ENCODE data around the gene ZNF768. TPM values are rescaled to one million over a fixed set of nuclear protein-coding genes. Genes with fewer than 3 reads are reported as not detected.

Gene ZNF768
- total and polyA plus RNA-seq, 4 donors: 22.3 to 40.2 (median 26.4) TPM

DNA sequence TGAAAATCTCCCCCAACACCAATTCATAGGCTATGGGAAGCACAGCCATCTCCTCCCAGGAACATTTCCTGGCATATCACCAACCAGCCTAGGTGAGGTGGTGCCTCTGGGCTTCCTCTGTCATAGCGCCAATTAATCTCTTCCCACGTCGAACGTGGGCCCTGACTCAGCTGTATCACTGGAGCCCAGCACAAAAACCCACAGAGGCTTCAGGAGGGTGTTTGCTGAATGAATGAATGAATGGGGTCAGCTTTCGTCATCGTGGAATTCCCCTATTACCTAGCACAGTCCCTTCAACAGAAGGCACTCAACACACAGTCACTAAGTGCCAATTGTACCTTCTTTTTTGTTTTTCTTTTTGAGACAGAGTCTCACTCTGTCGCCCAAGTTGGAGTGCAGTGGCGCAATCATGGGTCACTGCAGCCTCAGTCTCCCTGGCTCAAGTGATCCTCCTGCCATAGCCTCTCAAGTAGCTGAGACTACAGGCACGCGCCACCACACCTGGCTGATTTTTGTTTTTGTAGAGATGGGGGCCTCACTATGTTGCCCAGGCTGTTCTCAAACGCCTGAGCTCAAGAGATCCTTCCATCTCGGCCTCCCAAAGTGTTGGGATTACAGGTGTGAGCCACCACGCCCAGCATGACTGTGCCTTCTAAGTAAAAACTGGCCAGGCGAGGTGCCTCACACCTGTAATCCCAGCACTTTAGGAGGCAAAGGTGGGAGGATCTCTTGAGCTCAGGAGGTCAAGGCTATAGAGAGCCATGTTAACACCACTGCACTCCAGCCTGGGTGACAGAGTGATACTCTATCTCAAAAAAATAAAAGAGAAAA lies 41.0 kb upstream of the ZNF768 start:
- intact Hi-C loops (cut with DNase I): no loop called here
- Histone ChIP-seq H3K27me3 (ENCODE audit: control insufficient read depth in 1 of 2, insufficient read depth in 2 of 2, low read length in 1 of 2) (no peaks in the 10 kb centered on the region), H3K4me1 (ENCODE audit: control insufficient read depth in 1 of 2, insufficient read depth in 2 of 2, low read length in 2 of 2) (no peaks in the 10 kb centered on the region), H3K9me3 (ENCODE audit: control insufficient read depth, low read length) (no peaks in the 10 kb centered on the region), H3K36me3 (ENCODE audit: control insufficient read depth in 1 of 2, insufficient read depth in 2 of 2, low read length in 1 of 2) (no peaks in the 10 kb centered on the region), H3K27ac (ENCODE audit: low read depth in 1 of 2, low read length in 2 of 2) (no peak overlapping the region), H3K4me3 (ENCODE audit: low read length in 2 of 2) (no peak overlapping the region)
- DNase-seq (no peak), ATAC-seq (ENCODE audit: low FRiP score) (no peak)
- WGBS, 2 donors: 86 to 89% methylated on average over 14 of the region's 14 CpGs

DNA sequence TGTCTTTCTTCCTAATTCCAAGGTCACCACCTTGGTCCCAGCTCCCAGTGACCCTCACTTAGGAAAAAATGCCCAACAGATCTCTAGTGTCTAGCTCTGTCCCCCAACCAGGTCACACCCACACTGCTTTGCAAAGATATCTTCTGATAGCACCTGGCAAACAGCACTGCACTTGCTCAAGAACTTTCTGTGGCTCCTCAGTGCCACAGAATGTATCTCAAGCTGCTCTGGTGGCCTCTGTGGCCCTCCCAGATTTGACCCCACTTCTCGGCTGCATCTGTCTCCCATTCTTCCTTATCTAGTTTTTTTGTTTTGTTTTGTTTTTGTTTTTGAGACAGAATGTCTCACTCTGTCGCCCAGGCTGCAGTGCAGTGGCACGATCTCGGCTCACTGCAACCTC lies 40.2 kb upstream of the ZNF768 start:
- no peak overlapping the region for H3K4me3 ChIP-seq (ENCODE audit: low read length in 2 of 2)
- H3K27me3 ChIP-seq (ENCODE audit: control insufficient read depth in 1 of 2, insufficient read depth in 2 of 2, low read length in 1 of 2): no peaks in the 10 kb centered on the region
- whole genome bisulfite sequencing, 2 donors: 78 to 82% methylated on average over 4 of the region's 4 CpGs
- no peaks in the 10 kb centered on the region for H3K36me3 ChIP-seq (ENCODE audit: control insufficient read depth in 1 of 2, insufficient read depth in 2 of 2, low read length in 1 of 2)
- H3K4me1 ChIP-seq (ENCODE audit: control insufficient read depth in 1 of 2, insufficient read depth in 2 of 2, low read length in 2 of 2): no peaks in the 10 kb centered on the region
- no peak for ATAC-seq (ENCODE audit: low FRiP score)
- H3K9me3 ChIP-seq (ENCODE audit: control insufficient read depth, low read length): no peaks in the 10 kb centered on the region
- intact Hi-C loops (cut with DNase I): no loop called here
- H3K27ac ChIP-seq (ENCODE audit: low read depth in 1 of 2, low read length in 2 of 2): no peak overlapping the region
- no peak for DNase-seq

- Histone ChIP-seq H3K27me3 (ENCODE audit: control insufficient read depth in 1 of 2, insufficient read depth in 2 of 2, low read length in 1 of 2) (no peaks in the 10 kb centered on the region), H3K9me3 (ENCODE audit: control insufficient read depth, low read length) (no peaks in the 10 kb centered on the region), H3K4me1 (ENCODE audit: control insufficient read depth in 1 of 2, insufficient read depth in 2 of 2, low read length in 2 of 2) (no peaks in the 10 kb centered on the region), H3K36me3 (ENCODE audit: control insufficient read depth in 1 of 2, insufficient read depth in 2 of 2, low read length in 1 of 2) (no peaks in the 10 kb centered on the region), H3K4me3 (ENCODE audit: low read length in 2 of 2) (no peak overlapping the region), H3K27ac (ENCODE audit: low read depth in 1 of 2, low read length in 2 of 2) (no peak overlapping the region)
- 64 to 75% methylated on average over 8 of the region's 8 CpGs for WGBS, 2 donors
- ATAC-seq (ENCODE audit: low FRiP score) (no peak), DNase-seq (no peak)
- intact Hi-C loops (cut with DNase I): no loop called here
Observed at GRCh38 chr16:30565984-30566383, 39.6 kb upstream of the ZNF768 start.

GRCh38 chr16:30565526-30565925 lies 39.2 kb upstream of the ZNF768 start:
- 53 to 63% methylated on average over 7 of the region's 7 CpGs for WGBS, 2 donors
- H3K36me3 ChIP-seq (ENCODE audit: control insufficient read depth in 1 of 2, insufficient read depth in 2 of 2, low read length in 1 of 2): no peaks in the 10 kb centered on the region
- H3K27ac ChIP-seq (ENCODE audit: low read depth in 1 of 2, low read length in 2 of 2): no peak overlapping the region
- intact Hi-C loops (cut with DNase I): no loop called here
- H3K27me3 ChIP-seq (ENCODE audit: control insufficient read depth in 1 of 2, insufficient read depth in 2 of 2, low read length in 1 of 2): no peaks in the 10 kb centered on the region
- H3K4me3 ChIP-seq (ENCODE audit: low read length in 2 of 2): no peak overlapping the region
- no peak for ATAC-seq (ENCODE audit: low FRiP score)
- H3K4me1 ChIP-seq (ENCODE audit: control insufficient read depth in 1 of 2, insufficient read depth in 2 of 2, low read length in 2 of 2): no peaks in the 10 kb centered on the region
- no peaks in the 10 kb centered on the region for H3K9me3 ChIP-seq (ENCODE audit: control insufficient read depth, low read length)
- DNase-seq: no peak

DNA sequence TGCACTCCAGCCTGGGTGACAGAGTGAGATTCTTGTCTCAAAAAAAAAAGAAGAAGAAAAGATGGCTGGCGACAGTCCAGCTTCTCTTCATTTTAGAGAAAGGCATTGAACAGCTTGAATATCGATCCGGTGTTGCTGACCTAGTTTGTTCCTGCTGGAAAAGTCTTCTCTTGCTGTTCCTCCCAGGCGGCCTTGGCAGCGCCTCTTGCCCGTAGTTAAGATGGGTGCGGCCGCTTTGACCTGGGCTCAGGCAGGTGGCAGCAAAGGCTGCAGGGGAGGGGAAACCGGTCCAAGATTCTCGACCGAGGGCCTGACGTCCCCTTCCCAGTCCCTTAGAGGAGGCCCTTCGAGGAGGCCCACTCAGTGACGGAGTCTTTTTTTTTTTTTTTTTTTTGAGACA lies 35.7 kb upstream of the ZNF768 start:
- WGBS, 2 donors: 95 to 97% methylated on average over 14 of the region's 14 CpGs
- intact Hi-C loops (cut with DNase I): no loop called here

DNA sequence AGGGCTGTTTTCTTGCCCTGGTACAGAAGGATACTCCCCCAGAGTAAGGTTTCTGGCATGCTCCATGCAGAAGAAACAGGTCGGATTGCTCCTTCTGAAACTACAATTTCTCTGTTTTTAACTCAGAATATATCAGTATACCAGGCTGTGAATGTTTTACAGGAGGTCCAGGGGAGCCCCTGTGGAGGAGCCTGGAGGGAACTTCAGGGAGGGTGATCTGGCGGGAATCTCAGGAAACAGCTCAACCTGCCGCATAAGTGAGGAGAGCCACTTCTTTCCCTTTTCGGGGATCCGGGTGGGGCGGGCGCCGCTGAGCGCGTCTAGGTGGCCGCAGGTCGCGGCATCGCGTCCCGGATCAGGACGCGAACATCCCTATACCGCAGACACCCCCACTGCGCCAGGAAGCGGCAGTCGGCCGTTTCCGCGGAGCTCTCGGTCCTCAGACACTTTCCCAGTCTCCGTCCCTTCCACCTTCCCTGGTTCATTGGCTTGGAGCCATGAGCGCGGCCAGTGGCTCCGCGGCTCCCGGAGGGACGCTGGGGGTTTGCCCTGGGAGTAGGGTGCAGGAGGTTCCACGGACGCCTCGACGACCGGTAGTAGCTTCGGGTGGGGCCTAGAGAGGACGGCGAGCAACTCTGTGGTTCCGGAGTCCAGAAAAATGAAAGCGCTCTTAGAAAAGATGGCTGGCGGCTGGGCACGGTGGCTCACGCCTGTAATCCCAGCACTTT lies 34.9 kb upstream of the ZNF768 start:
- Histone ChIP-seq H3K27me3 (ENCODE audit: control insufficient read depth in 1 of 2, insufficient read depth in 2 of 2, low read length in 1 of 2) (no peaks in the 10 kb centered on the region), H3K9me3 (ENCODE audit: control insufficient read depth, low read length) (no peaks in the 10 kb centered on the region), H3K4me3 (ENCODE audit: low read length in 2 of 2) (peak overlapping the region in 1 of 2 donors; percentile 28), H3K27ac (ENCODE audit: low read depth in 1 of 2, low read length in 2 of 2) (no peak overlapping the region), H3K4me1 (ENCODE audit: control insufficient read depth in 1 of 2, insufficient read depth in 2 of 2, low read length in 2 of 2) (no peaks in the 10 kb centered on the region), H3K36me3 (ENCODE audit: control insufficient read depth in 1 of 2, insufficient read depth in 2 of 2, low read length in 1 of 2) (no peaks in the 10 kb centered on the region)
- peak; percentile 66 to 79 for DNase-seq
- intact Hi-C loops (cut with DNase I): no loop called here
- no peak for ATAC-seq (ENCODE audit: low FRiP score)
- 12 to 15% methylated on average over 46 of the region's 46 CpGs for WGBS, 2 donors

More for the DNA sequence above, 35.7 kb upstream of the ZNF768 start:
- Histone ChIP-seq H3K27ac (ENCODE audit: low read depth in 1 of 2, low read length in 2 of 2) (no peak overlapping the region), H3K9me3 (ENCODE audit: control insufficient read depth, low read length) (no peaks in the 10 kb centered on the region), H3K4me3 (ENCODE audit: low read length in 2 of 2) (no peak overlapping the region), H3K4me1 (ENCODE audit: control insufficient read depth in 1 of 2, insufficient read depth in 2 of 2, low read length in 2 of 2) (no peaks in the 10 kb centered on the region), H3K36me3 (ENCODE audit: control insufficient read depth in 1 of 2, insufficient read depth in 2 of 2, low read length in 1 of 2) (no peaks in the 10 kb centered on the region), H3K27me3 (ENCODE audit: control insufficient read depth in 1 of 2, insufficient read depth in 2 of 2, low read length in 1 of 2) (no peaks in the 10 kb centered on the region)
- DNase-seq (no peak), ATAC-seq (ENCODE audit: low FRiP score) (no peak)

DNA sequence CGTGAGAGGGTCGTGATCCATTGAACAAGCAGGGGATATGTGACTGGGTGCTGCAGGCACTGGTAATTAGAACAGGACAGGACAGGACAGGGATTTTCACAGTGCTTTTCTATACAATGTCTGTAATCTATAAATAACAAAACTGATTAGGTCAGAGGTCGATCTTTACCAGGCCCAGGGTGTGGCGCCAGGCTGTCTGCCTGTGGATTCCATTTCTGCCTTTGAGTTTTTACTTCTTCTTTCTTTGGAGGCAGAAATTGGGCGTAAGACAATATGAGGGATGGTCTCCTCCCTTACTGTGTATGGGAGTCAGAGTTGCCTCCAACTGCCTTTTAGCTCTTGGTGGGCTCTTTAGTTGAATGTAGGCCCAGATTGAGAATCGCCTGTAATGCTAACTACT lies 33.3 kb upstream of the ZNF768 start:
- ATAC-seq (ENCODE audit: low FRiP score) (no peak), DNase-seq (no peak)
- intact Hi-C loops (cut with DNase I): no loop called here
- H3K4me1 ChIP-seq (ENCODE audit: control insufficient read depth in 1 of 2, insufficient read depth in 2 of 2, low read length in 2 of 2): no peaks in the 10 kb centered on the region
- no peak overlapping the region for H3K4me3 ChIP-seq (ENCODE audit: low read length in 2 of 2)
- H3K36me3 ChIP-seq (ENCODE audit: control insufficient read depth in 1 of 2, insufficient read depth in 2 of 2, low read length in 1 of 2): peaks cover 0 to 4% of the 10 kb centered on the region in 2 donors
- WGBS, 2 donors: 91 to 96% methylated on average over 6 of the region's 6 CpGs
- H3K27me3 ChIP-seq (ENCODE audit: control insufficient read depth in 1 of 2, insufficient read depth in 2 of 2, low read length in 1 of 2): no peaks in the 10 kb centered on the region
- H3K9me3 ChIP-seq (ENCODE audit: control insufficient read depth, low read length): no peaks in the 10 kb centered on the region
- no peak overlapping the region for H3K27ac ChIP-seq (ENCODE audit: low read depth in 1 of 2, low read length in 2 of 2)

GRCh38 chr16:30558789-30559377 lies 32.5 kb upstream of the ZNF768 start:
- H3K4me3 ChIP-seq (ENCODE audit: low read length in 2 of 2): no peak overlapping the region
- no peaks in the 10 kb centered on the region for H3K4me1 ChIP-seq (ENCODE audit: control insufficient read depth in 1 of 2, insufficient read depth in 2 of 2, low read length in 2 of 2)
- DNase-seq (peak in 1 of 2 donors; percentile 82), ATAC-seq (ENCODE audit: low FRiP score) (no peak)
- no peak overlapping the region for H3K27ac ChIP-seq (ENCODE audit: low read depth in 1 of 2, low read length in 2 of 2)
- H3K36me3 ChIP-seq (ENCODE audit: control insufficient read depth in 1 of 2, insufficient read depth in 2 of 2, low read length in 1 of 2): peaks cover 0 to 4% of the 10 kb centered on the region in 2 donors
- WGBS, 2 donors: 89 to 91% methylated on average over 21 of the region's 21 CpGs
- H3K27me3 ChIP-seq (ENCODE audit: control insufficient read depth in 1 of 2, insufficient read depth in 2 of 2, low read length in 1 of 2): no peaks in the 10 kb centered on the region
- intact Hi-C loops (cut with DNase I): loop anchor here in 1 of 2 donors (1.0 kb wide), 1 partner anchor 12 kb away; the partner anchor contains the start of gene ZNF688
- no peaks in the 10 kb centered on the region for H3K9me3 ChIP-seq (ENCODE audit: control insufficient read depth, low read length)

Measured in aorta (tissue), 5 donors.